Breast epithelium (tissue), 3 donors: Measurements from ENCODE around the gene PAPOLB.

Source experiments
- POLR2A ChIP-seq: fragments of 450-650 bp; IDR thresholded peaks from one replicate; pipeline ENCODE4 v1.6.1; 2016; ENCODE audit warnings: antibody characterized with exemption, mild to moderate bottlenecking, moderate library complexity
- TF ChIP-seq, protein P1 (sequence below), 3 donors: fragments of 450-650 bp; IDR thresholded peaks; one replicate each; pipeline ENCODE4 v1.5.1; 2016 to 2017; ENCODE audit warnings: antibody characterized with exemption in 3 of 3, mild to moderate bottlenecking in 3 of 3, moderate library complexity in 3 of 3

DNA sequence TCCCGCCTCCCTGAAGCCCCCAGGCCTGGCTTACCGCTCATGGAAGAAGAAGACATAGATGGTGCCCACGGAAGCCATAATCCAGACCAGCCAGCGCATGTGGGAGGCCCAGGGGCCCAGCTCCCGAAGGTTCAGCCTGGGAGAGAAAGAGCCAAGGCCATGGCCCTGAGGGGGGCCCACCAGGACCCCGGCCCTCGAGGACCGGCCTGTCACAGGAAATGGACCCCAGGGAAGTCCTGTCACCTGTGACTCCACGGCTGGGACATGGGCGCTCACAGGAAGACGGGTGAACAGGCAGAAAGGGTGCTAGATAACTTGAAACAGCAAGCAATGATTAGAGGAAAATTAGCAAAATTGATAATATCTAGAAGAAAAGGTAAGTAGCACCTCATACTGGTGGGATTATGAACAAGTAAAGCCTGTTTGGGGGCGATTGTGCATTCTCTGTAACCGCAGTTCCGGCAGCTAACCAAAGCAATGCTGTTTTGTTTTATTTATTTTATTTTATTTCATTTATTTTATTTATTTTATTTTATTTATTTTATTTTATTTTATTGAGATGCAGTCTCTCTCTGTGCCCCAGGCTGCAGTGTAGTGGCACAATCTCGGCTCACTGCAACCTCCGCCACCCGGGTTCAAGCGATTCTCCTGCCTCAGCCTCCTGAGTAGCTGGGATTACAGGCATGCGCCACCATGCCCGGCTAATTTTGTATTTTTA lies 49.4 kb upstream of the PAPOLB start:
- TF ChIP-seq POLR2A, result no peak
- TF ChIP-seq, protein P1, sequence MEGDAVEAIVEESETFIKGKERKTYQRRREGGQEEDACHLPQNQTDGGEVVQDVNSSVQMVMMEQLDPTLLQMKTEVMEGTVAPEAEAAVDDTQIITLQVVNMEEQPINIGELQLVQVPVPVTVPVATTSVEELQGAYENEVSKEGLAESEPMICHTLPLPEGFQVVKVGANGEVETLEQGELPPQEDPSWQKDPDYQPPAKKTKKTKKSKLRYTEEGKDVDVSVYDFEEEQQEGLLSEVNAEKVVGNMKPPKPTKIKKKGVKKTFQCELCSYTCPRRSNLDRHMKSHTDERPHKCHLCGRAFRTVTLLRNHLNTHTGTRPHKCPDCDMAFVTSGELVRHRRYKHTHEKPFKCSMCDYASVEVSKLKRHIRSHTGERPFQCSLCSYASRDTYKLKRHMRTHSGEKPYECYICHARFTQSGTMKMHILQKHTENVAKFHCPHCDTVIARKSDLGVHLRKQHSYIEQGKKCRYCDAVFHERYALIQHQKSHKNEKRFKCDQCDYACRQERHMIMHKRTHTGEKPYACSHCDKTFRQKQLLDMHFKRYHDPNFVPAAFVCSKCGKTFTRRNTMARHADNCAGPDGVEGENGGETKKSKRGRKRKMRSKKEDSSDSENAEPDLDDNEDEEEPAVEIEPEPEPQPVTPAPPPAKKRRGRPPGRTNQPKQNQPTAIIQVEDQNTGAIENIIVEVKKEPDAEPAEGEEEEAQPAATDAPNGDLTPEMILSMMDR (IDR thresholded peaks at IDR 0.05), result no peak
